Keratinocyte (primary cell): ENCODE measurements around the gene NDNF. TPM values are rescaled to one million over a fixed set of nuclear protein-coding genes. Genes with fewer than 3 reads are reported as not detected.

Source experiments
- DNase-seq: peaks from one replicate; pipeline ENCODE4 v3.0.0-alpha.2; 2011; ENCODE audit warnings: low read depth, missing footprints, low spot score
- FAIRE-seq: peaks from 2 replicates; lab custom pipeline; 2011; peaks lifted over from hg19 to GRCh38; lab: Jason Lieb, UNC
- H2AFZ ChIP-seq: 2 replicates; pipeline ENCODE4 v1.6.0; 2012; ENCODE audit warnings: low read length, control low read depth, inconsistent platforms; ENCODE audit not compliant: control insufficient read depth
- H3K27ac ChIP-seq: 2 replicates; pipeline ENCODE4 v1.5.1; 2011; ENCODE audit warnings: low read length; ENCODE audit not compliant: control insufficient read depth, insufficient read depth
- H3K27me3 ChIP-seq: 3 replicates; pipeline ENCODE4 v1.6.0; 2011; ENCODE audit warnings: low read length; ENCODE audit not compliant: control insufficient read depth, insufficient read depth; ENCODE audit errors: extremely low read depth
- H3K36me3 ChIP-seq, 2 experiments: 2 replicates in 1 of 2; 3 replicates in 1 of 2; pipeline ENCODE4 v1.5.1; 2011; ENCODE audit warnings: low read length in 2 of 2, mild to moderate bottlenecking in 1 of 2; ENCODE audit not compliant: control insufficient read depth in 2 of 2, insufficient read depth in 2 of 2; ENCODE audit errors: extremely low read depth in 1 of 2
- H3K4me1 ChIP-seq: 3 replicates; pipeline ENCODE4 v1.5.1; 2011; ENCODE audit warnings: low read length; ENCODE audit not compliant: control insufficient read depth, insufficient read depth; ENCODE audit errors: extremely low read depth
- H3K4me2 ChIP-seq: 3 replicates; pipeline ENCODE4 v1.6.0; 2011; ENCODE audit warnings: low read depth, low read length; ENCODE audit not compliant: control insufficient read depth, insufficient read depth; ENCODE audit errors: extremely low read depth
- H3K4me3 ChIP-seq, 3 experiments: fragments of 200-600 bp in 1 of 3; sonication (generic) in 1 of 3; 2 replicates in 2 of 3; 3 replicates in 1 of 3; pipeline ENCODE4 v1.5.1; 2011 to 2016; ENCODE audit warnings: low read length in 3 of 3, mild to moderate bottlenecking in 3 of 3, control low read depth in 2 of 3, inconsistent platforms in 1 of 3, low read depth in 1 of 3, mixed read lengths in 1 of 3, mixed run types in 1 of 3, moderate library complexity in 1 of 3; ENCODE audit not compliant: control insufficient read depth in 2 of 3, insufficient read depth in 2 of 3; ENCODE audit errors: extremely low read depth in 1 of 3
- H3K79me2 ChIP-seq: 2 replicates; pipeline ENCODE4 v1.6.0; 2012; ENCODE audit warnings: low read length; ENCODE audit not compliant: control insufficient read depth, insufficient read depth
- H3K9ac ChIP-seq: 3 replicates; pipeline ENCODE4 v1.6.0; 2011; ENCODE audit warnings: low read length; ENCODE audit not compliant: control insufficient read depth, insufficient read depth; ENCODE audit errors: extremely low read depth
- H3K9me1 ChIP-seq: 3 replicates; pipeline ENCODE4 v1.6.0; 2011; ENCODE audit warnings: low read length; ENCODE audit not compliant: control insufficient read depth, insufficient read depth; ENCODE audit errors: extremely low read depth
- H3K9me3 ChIP-seq: 2 replicates; pipeline ENCODE4 v1.5.1; 2012; ENCODE audit warnings: low read depth, low read length; ENCODE audit not compliant: control insufficient read depth
- H4K20me1 ChIP-seq: 3 replicates; pipeline ENCODE4 v1.6.0; 2011; ENCODE audit warnings: low read length; ENCODE audit not compliant: control insufficient read depth, insufficient read depth; ENCODE audit errors: extremely low read depth
- EZH2 ChIP-seq: IDR thresholded peaks from one replicate; pipeline ENCODE4 v1.6.1; 2012; ENCODE audit warnings: inconsistent platforms, mild to moderate bottlenecking, low read length, moderate library complexity
- dilution Hi-C: fragments of 300-500 bp; cut with MboI; formaldehyde crosslinking; loops from one replicate; pipeline ENCODE4 v1.7.0; 2020; ENCODE audit warnings: low sequenced_read_pairs; ENCODE audit not compliant: extremely low pct_ligation_motif_present
- polyA plus RNA-seq, 5 experiments: library from polyadenylated mRNA; depleted of rRNA in 3 of 5; stranded (reverse) in 3 of 5; stranded (forward) in 1 of 5; unstranded in 1 of 5; fragments of >200 nt; gene quantifications; 1 replicate in 1 of 5; 2 replicates in 3 of 5; 3 replicates in 1 of 5; pipeline versions ENCODE4 v1.2.1 to v1.2.3, GENCODE V29; 2011 to 2012; ENCODE audit warnings: missing spikeins in 2 of 5, low read depth in 1 of 5, low replicate concordance in 1 of 5
- TF ChIP-seq, protein P1 (sequence below), 3 experiments: IDR thresholded peaks in 1 of 3; conservative IDR thresholded peaks in 1 of 3; optimal IDR thresholded peaks in 1 of 3; 2 replicates in 2 of 3; 3 replicates in 1 of 3; pipeline versions ENCODE3 to v1.5.1; 2011; ENCODE audit warnings: low read length in 3 of 3, mild to moderate bottlenecking in 3 of 3, moderate library complexity in 2 of 3, control low read depth in 1 of 3, inconsistent platforms in 1 of 3; ENCODE audit not compliant: insufficient read depth in 2 of 3; ENCODE audit errors: extremely low read depth in 1 of 3

Gene NDNF
- polyA plus RNA-seq, 1 donor (not counting 4 experiments of a cell fraction or from before 2014, with no cell fraction given): not detected

DNA sequence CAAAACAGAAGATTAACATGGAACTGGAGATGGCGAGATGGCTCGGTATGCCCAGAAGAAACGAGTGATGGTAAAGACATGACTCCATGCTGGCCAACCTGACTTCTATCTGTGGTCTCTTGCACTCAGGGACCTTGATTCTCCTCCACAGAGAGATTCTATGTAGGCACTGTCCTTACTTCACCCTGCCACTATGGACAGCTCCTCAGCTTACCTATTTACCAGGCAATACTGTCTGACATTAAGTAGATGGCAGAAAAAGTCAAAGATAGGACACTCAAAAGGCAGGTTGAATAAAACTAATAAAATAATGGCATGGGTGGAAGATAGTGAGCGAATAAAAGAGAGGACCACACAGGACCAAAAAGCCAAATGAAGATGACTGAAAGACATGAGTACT is 35.2 kb upstream of the NDNF start:
- Histone ChIP-seq H3K79me2 (no peaks in the 10 kb centered on the region), H3K4me1 (no peaks in the 10 kb centered on the region), H3K9ac (no peak overlapping the region), H2AFZ (no peak overlapping the region), H4K20me1 (no peaks in the 10 kb centered on the region), H3K27ac (no peak overlapping the region), H3K9me3 (no peaks in the 10 kb centered on the region), H3K9me1 (no peaks in the 10 kb centered on the region), H3K4me2 (no peak overlapping the region), H3K4me3 (no peak overlapping the region), H3K27me3 (no peaks in the 10 kb centered on the region), H3K36me3 (no peaks in the 10 kb centered on the region)
- no peak for FAIRE-seq
- DNase-seq: no peak
- dilution Hi-C loops: no loop called here
- TF ChIP-seq, protein P1, sequence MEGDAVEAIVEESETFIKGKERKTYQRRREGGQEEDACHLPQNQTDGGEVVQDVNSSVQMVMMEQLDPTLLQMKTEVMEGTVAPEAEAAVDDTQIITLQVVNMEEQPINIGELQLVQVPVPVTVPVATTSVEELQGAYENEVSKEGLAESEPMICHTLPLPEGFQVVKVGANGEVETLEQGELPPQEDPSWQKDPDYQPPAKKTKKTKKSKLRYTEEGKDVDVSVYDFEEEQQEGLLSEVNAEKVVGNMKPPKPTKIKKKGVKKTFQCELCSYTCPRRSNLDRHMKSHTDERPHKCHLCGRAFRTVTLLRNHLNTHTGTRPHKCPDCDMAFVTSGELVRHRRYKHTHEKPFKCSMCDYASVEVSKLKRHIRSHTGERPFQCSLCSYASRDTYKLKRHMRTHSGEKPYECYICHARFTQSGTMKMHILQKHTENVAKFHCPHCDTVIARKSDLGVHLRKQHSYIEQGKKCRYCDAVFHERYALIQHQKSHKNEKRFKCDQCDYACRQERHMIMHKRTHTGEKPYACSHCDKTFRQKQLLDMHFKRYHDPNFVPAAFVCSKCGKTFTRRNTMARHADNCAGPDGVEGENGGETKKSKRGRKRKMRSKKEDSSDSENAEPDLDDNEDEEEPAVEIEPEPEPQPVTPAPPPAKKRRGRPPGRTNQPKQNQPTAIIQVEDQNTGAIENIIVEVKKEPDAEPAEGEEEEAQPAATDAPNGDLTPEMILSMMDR (optimal IDR thresholded peaks at IDR 0.05 in 1 of 3, IDR thresholded peaks at IDR 0.05 in 1 of 3, conservative IDR thresholded peaks at IDR 0.05 in 1 of 3; ENCODE audit: extremely low read depth in 1 of 3, insufficient read depth in 2 of 3, low read length in 3 of 3): no peak
- TF ChIP-seq EZH2: no peak

DNA sequence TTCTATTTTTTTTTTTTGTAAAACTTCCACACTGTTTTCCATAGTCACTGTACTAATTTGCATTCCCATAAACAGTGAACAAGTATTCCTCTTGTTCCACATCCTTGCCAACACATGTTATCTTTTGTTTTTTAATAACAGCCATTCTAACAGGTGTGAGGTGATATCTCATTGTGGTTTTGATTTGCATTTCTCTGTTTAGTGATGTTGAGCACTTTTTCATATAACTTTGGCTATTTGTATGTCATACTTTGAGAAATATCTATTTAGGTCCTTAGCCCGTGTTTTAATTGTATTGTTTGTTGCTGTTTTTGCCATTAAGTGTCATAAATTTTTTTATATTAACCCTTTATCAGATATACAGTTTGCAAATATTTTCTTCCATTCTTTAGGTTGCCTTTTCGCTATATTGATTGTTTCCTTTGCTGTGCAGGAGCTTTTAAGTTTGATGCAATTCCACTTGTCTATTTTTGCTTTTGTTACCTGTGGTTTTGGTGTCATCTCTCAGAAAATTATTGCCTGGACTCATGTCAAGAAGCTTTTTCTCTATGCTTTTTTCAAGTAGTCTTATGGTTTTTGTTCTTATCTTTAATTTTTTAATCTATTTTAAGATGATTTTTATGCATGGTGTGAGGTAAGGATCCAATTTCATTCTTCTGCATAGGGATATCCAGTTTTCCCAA is 27.9 kb upstream of the NDNF start:
- Histone ChIP-seq H3K4me3 (no peak overlapping the region), H3K4me2 (no peak overlapping the region), H3K27ac (no peak overlapping the region), H3K9me3 (no peaks in the 10 kb centered on the region), H3K36me3 (no peaks in the 10 kb centered on the region), H3K79me2 (no peaks in the 10 kb centered on the region), H4K20me1 (no peaks in the 10 kb centered on the region), H3K27me3 (no peaks in the 10 kb centered on the region), H2AFZ (no peak overlapping the region), H3K9me1 (no peaks in the 10 kb centered on the region), H3K9ac (no peak overlapping the region), H3K4me1 (no peaks in the 10 kb centered on the region)
- dilution Hi-C loops: no loop called here
- DNase-seq (no peak), FAIRE-seq (no peak)
- TF ChIP-seq, protein P1 (optimal IDR thresholded peaks at IDR 0.05 in 1 of 3, IDR thresholded peaks at IDR 0.05 in 1 of 3, conservative IDR thresholded peaks at IDR 0.05 in 1 of 3; ENCODE audit: extremely low read depth in 1 of 3, insufficient read depth in 2 of 3, low read length in 3 of 3): no peak
- no peak for TF ChIP-seq EZH2
